Vagina (tissue), 2 donors: Measurements from ENCODE around the gene APOC4.

Source experiments
- POLR2AphosphoS5 ChIP-seq, 2 donors: sonication (generic); formaldehyde crosslinking; IDR thresholded peaks; one replicate each; pipeline ENCODE4 v1.9.0; 2017; ENCODE audit warnings: antibody characterized with exemption in 2 of 2, mild to moderate bottlenecking in 2 of 2, low read depth in 1 of 2; ENCODE audit not compliant: insufficient read depth in 1 of 2
- TF ChIP-seq, protein P1 (sequence below), 3 experiments: fragments of 450-650 bp in 2 of 3; fragments of 200-600 bp in 1 of 3; sonication (generic) in 1 of 3; IDR thresholded peaks; one replicate each; pipeline ENCODE4 v1.5.1; 2017 to 2019; ENCODE audit warnings: antibody characterized with exemption in 3 of 3, mild to moderate bottlenecking in 2 of 3, moderate library complexity in 2 of 3

DNA sequence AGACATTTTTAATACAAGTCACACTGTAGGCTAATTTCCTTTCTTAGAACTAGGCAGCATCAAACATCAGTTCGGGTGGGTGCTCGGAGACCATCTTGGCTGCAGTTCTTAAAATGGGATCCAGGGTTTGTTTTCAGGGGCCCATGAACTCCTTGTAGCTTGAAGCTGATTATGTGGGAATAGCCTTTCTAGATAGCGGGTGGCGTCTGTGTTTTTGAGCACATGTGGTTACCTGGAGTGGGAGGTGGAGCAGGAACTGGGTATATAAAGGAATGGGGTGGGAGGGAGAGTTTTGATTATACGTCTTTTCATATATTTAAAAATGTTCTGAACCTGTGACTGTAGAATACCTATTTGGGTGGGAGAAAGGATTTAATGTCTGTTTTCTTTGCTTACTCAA, 26.1 kb downstream of the APOC4 start:
- TF ChIP-seq, protein P1, sequence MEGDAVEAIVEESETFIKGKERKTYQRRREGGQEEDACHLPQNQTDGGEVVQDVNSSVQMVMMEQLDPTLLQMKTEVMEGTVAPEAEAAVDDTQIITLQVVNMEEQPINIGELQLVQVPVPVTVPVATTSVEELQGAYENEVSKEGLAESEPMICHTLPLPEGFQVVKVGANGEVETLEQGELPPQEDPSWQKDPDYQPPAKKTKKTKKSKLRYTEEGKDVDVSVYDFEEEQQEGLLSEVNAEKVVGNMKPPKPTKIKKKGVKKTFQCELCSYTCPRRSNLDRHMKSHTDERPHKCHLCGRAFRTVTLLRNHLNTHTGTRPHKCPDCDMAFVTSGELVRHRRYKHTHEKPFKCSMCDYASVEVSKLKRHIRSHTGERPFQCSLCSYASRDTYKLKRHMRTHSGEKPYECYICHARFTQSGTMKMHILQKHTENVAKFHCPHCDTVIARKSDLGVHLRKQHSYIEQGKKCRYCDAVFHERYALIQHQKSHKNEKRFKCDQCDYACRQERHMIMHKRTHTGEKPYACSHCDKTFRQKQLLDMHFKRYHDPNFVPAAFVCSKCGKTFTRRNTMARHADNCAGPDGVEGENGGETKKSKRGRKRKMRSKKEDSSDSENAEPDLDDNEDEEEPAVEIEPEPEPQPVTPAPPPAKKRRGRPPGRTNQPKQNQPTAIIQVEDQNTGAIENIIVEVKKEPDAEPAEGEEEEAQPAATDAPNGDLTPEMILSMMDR (IDR thresholded peaks at IDR 0.05): no peak
- TF ChIP-seq POLR2AphosphoS5 (IDR thresholded peaks at IDR 0.05; ENCODE audit: insufficient read depth in 1 of 2, low read depth in 1 of 2): no peak
